ENCODE results near the gene RELT. TPM values are rescaled to one million over a fixed set of nuclear protein-coding genes. Genes with fewer than 3 reads are reported as not detected.

Gene RELT
- total and polyA plus RNA-seq, 2 donors (not counting 1 experiment from before 2014, with no cell fraction given), result 71.6 to 92.4 TPM

DNA sequence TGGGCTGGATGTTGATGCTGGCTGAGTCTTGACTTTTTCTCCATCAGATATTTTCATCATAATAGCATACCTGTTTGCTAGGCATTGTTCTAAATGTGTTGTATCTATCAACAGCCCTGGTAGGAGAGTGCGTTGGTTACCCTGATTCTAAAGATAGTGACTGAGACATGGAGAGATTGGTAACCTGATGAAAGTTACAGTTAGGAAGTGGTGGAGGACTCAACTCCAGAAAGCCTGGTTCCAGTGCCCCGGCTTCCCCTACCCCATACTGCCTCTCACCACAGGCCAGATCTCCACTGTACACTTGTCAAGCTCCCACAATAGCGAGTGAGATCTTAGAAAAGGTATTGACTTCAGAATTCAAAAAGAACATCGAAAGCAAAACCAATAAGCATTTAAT lies 22.8 kb upstream of the RELT start:
- intact Hi-C loops (cut with micrococcal nuclease), result no loop called here
- Histone ChIP-seq H3K79me2 (ENCODE audit: control insufficient read depth, insufficient read depth, low read length) (no peaks in the 10 kb centered on the region), H2AFZ (ENCODE audit: insufficient read depth, low read depth, low read length, poor library complexity, severe bottlenecking) (no peak overlapping the region), H3K36me3 (replicated peaks in 1 of 2; ENCODE audit: control extremely low read depth in 1 of 2, control insufficient read depth in 1 of 2, extremely low read depth in 1 of 2, insufficient read depth in 2 of 2, low read length in 1 of 2) (no peaks in the 10 kb centered on the region), H3K4me3 (ENCODE audit: control extremely low read depth in 1 of 5, extremely low read depth in 1 of 5, insufficient read depth in 1 of 5, low read depth in 2 of 5, low read length in 4 of 5) (no peak overlapping the region), H3K27ac (ENCODE audit: low read length in 2 of 2) (no peak overlapping the region), H3K27me3 (replicated peaks in 1 of 4; ENCODE audit: control extremely low read depth in 1 of 4, control insufficient read depth in 3 of 4, insufficient read depth in 4 of 4, low read length in 3 of 4) (no peaks in the 10 kb centered on the region), H3K9me3 (ENCODE audit: control extremely low read depth in 1 of 3, control insufficient read depth in 2 of 3, insufficient read depth in 1 of 3, low read length in 2 of 3) (no peaks in the 10 kb centered on the region), H3K9ac (ENCODE audit: low read length) (no peak overlapping the region), H3K4me2 (replicated peaks; ENCODE audit: low read depth, low read length, poor library complexity, severe bottlenecking) (no peak overlapping the region), H3K4me1 (ENCODE audit: control insufficient read depth in 2 of 2, insufficient read depth in 2 of 2, low read length in 2 of 2) (peaks cover 0 to 4% of the 10 kb centered on the region in 2 donors), H4K20me1 (ENCODE audit: control insufficient read depth, insufficient read depth, low read length, poor library complexity, severe bottlenecking) (no peaks in the 10 kb centered on the region)
- ChIA-PET CTCF (interaction anchor here (0.7 to 9.3 kb wide), 4 partner anchors 18 to 237 kb away, joined by 3 to 352 read pairs (median 52); partner anchors contain the start of gene RELT), POLR2A (no interaction called here)
- Mint-ChIP-seq H3K4me1 (peaks cover 11% of the 10 kb centered on the region), H3K9me3 (ENCODE audit: insufficient read depth) (no peaks in the 10 kb centered on the region), H3K27ac (no peak overlapping the region), H3K27me3 (no peaks in the 10 kb centered on the region), H3K4me3 (no peak overlapping the region)
- no CpG with 5 or more reads among the region's 4 CpGs for WGBS (ENCODE audit: insufficient coverage)
- ATAC-seq (ENCODE audit: low read depth) (no peak), DNase-seq (no peak)
- TF ChIP-seq, protein P1, sequence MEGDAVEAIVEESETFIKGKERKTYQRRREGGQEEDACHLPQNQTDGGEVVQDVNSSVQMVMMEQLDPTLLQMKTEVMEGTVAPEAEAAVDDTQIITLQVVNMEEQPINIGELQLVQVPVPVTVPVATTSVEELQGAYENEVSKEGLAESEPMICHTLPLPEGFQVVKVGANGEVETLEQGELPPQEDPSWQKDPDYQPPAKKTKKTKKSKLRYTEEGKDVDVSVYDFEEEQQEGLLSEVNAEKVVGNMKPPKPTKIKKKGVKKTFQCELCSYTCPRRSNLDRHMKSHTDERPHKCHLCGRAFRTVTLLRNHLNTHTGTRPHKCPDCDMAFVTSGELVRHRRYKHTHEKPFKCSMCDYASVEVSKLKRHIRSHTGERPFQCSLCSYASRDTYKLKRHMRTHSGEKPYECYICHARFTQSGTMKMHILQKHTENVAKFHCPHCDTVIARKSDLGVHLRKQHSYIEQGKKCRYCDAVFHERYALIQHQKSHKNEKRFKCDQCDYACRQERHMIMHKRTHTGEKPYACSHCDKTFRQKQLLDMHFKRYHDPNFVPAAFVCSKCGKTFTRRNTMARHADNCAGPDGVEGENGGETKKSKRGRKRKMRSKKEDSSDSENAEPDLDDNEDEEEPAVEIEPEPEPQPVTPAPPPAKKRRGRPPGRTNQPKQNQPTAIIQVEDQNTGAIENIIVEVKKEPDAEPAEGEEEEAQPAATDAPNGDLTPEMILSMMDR (IDR thresholded peaks at IDR 0.05), result no peak
- no peak for TF ChIP-seq EZH2 (IDR thresholded peaks at IDR 0.05; ENCODE audit: borderline replicate concordance, insufficient read depth, low read depth, low read length, poor library complexity, severe bottlenecking)

DNA sequence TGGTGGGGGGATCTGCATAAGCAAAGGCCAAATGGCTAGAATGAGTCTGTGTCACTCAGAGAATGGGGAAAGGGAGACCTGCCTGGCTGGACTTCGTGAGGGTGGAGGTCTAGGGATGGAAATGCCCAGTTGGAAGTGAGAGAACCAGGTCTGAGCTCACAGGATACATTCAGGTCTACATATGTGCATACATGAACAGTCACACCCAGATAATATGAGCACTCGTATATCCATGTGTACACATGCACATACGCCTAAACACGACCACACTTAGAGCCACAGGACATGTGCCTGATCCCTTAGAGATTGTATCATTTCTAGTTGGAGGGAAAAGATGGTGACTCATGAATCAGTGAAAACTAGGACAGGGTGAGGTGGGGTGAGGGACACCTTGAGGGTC lies 21.1 kb upstream of the RELT start:
- H3K4me1 Mint-ChIP-seq, result peaks cover 10% of the 10 kb centered on the region
- Histone ChIP-seq H3K36me3 (replicated peaks in 1 of 2; ENCODE audit: control extremely low read depth in 1 of 2, control insufficient read depth in 1 of 2, extremely low read depth in 1 of 2, insufficient read depth in 2 of 2, low read length in 1 of 2) (no peaks in the 10 kb centered on the region), H3K27ac (ENCODE audit: low read length in 2 of 2) (no peak overlapping the region), H3K79me2 (ENCODE audit: control insufficient read depth, insufficient read depth, low read length) (no peaks in the 10 kb centered on the region), H3K4me1 (ENCODE audit: control insufficient read depth in 2 of 2, insufficient read depth in 2 of 2, low read length in 2 of 2) (peaks cover 0 to 4% of the 10 kb centered on the region in 2 donors), H4K20me1 (ENCODE audit: control insufficient read depth, insufficient read depth, low read length, poor library complexity, severe bottlenecking) (no peaks in the 10 kb centered on the region), H2AFZ (ENCODE audit: insufficient read depth, low read depth, low read length, poor library complexity, severe bottlenecking) (no peak overlapping the region), H3K9me3 (ENCODE audit: control extremely low read depth in 1 of 3, control insufficient read depth in 2 of 3, insufficient read depth in 1 of 3, low read length in 2 of 3) (no peaks in the 10 kb centered on the region), H3K9ac (ENCODE audit: low read length) (no peak overlapping the region), H3K4me3 (ENCODE audit: control extremely low read depth in 1 of 5, extremely low read depth in 1 of 5, insufficient read depth in 1 of 5, low read depth in 2 of 5, low read length in 4 of 5) (no peak overlapping the region), H3K4me2 (replicated peaks; ENCODE audit: low read depth, low read length, poor library complexity, severe bottlenecking) (no peak overlapping the region), H3K27me3 (replicated peaks in 1 of 4; ENCODE audit: control extremely low read depth in 1 of 4, control insufficient read depth in 3 of 4, insufficient read depth in 4 of 4, low read length in 3 of 4) (no peaks in the 10 kb centered on the region)
- H3K27me3 Mint-ChIP-seq, result no peaks in the 10 kb centered on the region
- ATAC-seq (ENCODE audit: low read depth) (no peak), DNase-seq (no peak)
- intact Hi-C loops (cut with micrococcal nuclease), result no loop called here
- WGBS (ENCODE audit: insufficient coverage), result no CpG with 5 or more reads among the region's 4 CpGs
- no peak overlapping the region for H3K4me3 Mint-ChIP-seq
- CTCF ChIA-PET, result interaction anchor here (0.7 to 9.3 kb wide), 6 partner anchors 19 to 306 kb away, joined by 3 to 352 read pairs (median 5); no protein-coding TSS in a partner anchor
- no peak for TF ChIP-seq EZH2 (IDR thresholded peaks at IDR 0.05; ENCODE audit: borderline replicate concordance, insufficient read depth, low read depth, low read length, poor library complexity, severe bottlenecking)
- TF ChIP-seq, protein P1 (IDR thresholded peaks at IDR 0.05), result no peak
- POLR2A ChIA-PET, result interaction anchor here (0.7 kb wide), 2 partner anchors 10 to 44 kb away, joined by 4 read pairs; no protein-coding TSS in a partner anchor
- no peaks in the 10 kb centered on the region for H3K9me3 Mint-ChIP-seq (ENCODE audit: insufficient read depth)
- H3K27ac Mint-ChIP-seq, result peak overlapping the region; percentile 1
